Testis (tissue), 2 donors: ENCODE results near the gene ANGPT4.

Experiments used
- POLR2A ChIP-seq: fragments of 450-650 bp; IDR thresholded peaks from one replicate; pipeline ENCODE4 v1.6.1; 2017; ENCODE audit warnings: antibody characterized with exemption, mild to moderate bottlenecking, moderate library complexity
- TF ChIP-seq, protein P1 (sequence below), 3 experiments: fragments of 450-650 bp in 2 of 3; fragments of 200-600 bp in 1 of 3; sonication (generic) in 1 of 3; IDR thresholded peaks; one replicate each; pipeline ENCODE4 v1.5.1; 2016 to 2019; ENCODE audit warnings: antibody characterized with exemption in 3 of 3, mild to moderate bottlenecking in 2 of 3, moderate library complexity in 1 of 3

DNA sequence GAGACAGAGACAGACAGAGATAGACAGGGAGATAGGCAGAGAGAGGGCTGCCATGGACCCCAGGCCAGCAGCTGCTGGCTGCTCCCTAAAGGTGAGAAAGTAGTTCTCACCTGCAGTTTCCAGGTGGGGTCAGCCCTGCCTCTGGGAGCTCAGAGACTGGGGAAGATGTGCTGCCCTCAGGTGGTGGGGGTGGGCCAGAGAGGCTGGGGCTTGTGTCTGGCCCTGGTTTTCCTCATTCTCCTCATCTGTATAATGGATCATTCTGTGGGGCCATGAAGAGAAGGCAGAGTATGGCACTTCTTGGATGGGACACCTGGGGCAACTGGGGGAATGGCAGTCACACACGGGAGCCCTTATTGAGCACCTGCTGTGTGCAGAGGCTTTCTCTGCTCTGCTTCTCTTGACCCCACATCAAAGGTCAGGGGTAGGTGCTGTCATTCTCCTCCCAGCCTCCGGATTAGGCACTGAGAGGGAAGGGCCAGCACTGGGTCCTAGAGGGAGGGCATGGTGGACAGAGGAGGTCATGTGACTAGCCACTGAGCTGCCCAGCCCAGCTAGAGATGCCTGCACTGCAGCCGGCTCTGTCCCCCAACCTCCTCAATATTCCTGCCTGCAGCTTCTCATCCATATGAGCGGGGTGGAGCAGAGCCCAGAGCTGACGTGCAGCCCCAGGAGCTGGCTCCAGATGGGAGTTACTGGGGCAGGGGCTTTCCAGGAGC lies 4.1 kb downstream of the ANGPT4 start:
- TF ChIP-seq, protein P1, sequence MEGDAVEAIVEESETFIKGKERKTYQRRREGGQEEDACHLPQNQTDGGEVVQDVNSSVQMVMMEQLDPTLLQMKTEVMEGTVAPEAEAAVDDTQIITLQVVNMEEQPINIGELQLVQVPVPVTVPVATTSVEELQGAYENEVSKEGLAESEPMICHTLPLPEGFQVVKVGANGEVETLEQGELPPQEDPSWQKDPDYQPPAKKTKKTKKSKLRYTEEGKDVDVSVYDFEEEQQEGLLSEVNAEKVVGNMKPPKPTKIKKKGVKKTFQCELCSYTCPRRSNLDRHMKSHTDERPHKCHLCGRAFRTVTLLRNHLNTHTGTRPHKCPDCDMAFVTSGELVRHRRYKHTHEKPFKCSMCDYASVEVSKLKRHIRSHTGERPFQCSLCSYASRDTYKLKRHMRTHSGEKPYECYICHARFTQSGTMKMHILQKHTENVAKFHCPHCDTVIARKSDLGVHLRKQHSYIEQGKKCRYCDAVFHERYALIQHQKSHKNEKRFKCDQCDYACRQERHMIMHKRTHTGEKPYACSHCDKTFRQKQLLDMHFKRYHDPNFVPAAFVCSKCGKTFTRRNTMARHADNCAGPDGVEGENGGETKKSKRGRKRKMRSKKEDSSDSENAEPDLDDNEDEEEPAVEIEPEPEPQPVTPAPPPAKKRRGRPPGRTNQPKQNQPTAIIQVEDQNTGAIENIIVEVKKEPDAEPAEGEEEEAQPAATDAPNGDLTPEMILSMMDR (IDR thresholded peaks at IDR 0.05) = no peak
- TF ChIP-seq POLR2A = no peak
